H1 (cell line): ENCODE results near the gene DUS1L. TPM values are rescaled to one million over a fixed set of nuclear protein-coding genes. Genes with fewer than 3 reads are reported as not detected.
"Not testable (repeated sequence)": the region's sequence is repeated elsewhere in the genome, so short reads cannot be mapped to it uniquely, and the experiment has no call there.

ENCODE experiments used
- CTCF ChIA-PET: fragments of 300-600 bp; sonication (Branson Sonifier 250); formaldehyde crosslinking; loops from one replicate; lab custom pipeline; 2021; ENCODE audit not compliant: partially characterized antibody; lab: Charles Lee
- POLR2A ChIA-PET: fragments of 300-600 bp; sonication (Branson Sonifier 250); formaldehyde crosslinking; loops from one replicate; lab custom pipeline; 2021; ENCODE audit warnings: inconsistent platforms; ENCODE audit not compliant: partially characterized antibody; lab: Charles Lee
- DNase-seq, 2 experiments: peaks; one replicate each; pipeline versions ENCODE4 v3.0.0 to v3.0.0-alpha.2; 2010 to 2022; ENCODE audit warnings: low spot score in 2 of 2, low read depth in 1 of 2, mixed read lengths in 1 of 2
- FAIRE-seq: peaks from 2 replicates; lab custom pipeline; 2011; peaks lifted over from hg19 to GRCh38; lab: Jason Lieb, UNC
- H2AFZ ChIP-seq: 2 replicates; pipeline ENCODE4 v1.8.1; 2012; ENCODE audit warnings: low read length, inconsistent platforms
- H2AK5ac ChIP-seq: 2 replicates; pipeline ENCODE4 v1.6.1; 2013; ENCODE audit warnings: low read depth, low read length
- H2BK120ac ChIP-seq: replicated peaks from 2 replicates; pipeline ENCODE3; 2013; ENCODE audit warnings: low read depth, low read length, inconsistent platforms
- H2BK12ac ChIP-seq: 2 replicates; pipeline ENCODE4 v1.6.1; 2013; ENCODE audit warnings: low read depth, low read length
- H2BK15ac ChIP-seq: 2 replicates; pipeline ENCODE4 v1.6.1; 2013; ENCODE audit warnings: low read length
- H2BK20ac ChIP-seq: 2 replicates; pipeline ENCODE4 v1.6.1; 2013; ENCODE audit warnings: low read length
- H2BK5ac ChIP-seq: 2 replicates; pipeline ENCODE4 v1.6.1; 2013; ENCODE audit warnings: low read depth, low read length
- H3K14ac ChIP-seq: 2 replicates; pipeline ENCODE4 v1.6.1; 2013; ENCODE audit warnings: inconsistent platforms; ENCODE audit not compliant: insufficient read length
- H3K18ac ChIP-seq: 2 replicates; pipeline ENCODE4 v1.6.1; 2013; ENCODE audit warnings: low read length; ENCODE audit errors: extremely low read depth
- H3K23ac ChIP-seq: 2 replicates; pipeline ENCODE4 v1.6.1; 2013; ENCODE audit warnings: inconsistent platforms; ENCODE audit not compliant: insufficient read length
- H3K23me2 ChIP-seq: 2 replicates; pipeline ENCODE4 v1.6.1; 2013; ENCODE audit warnings: low read depth, low read length
- H3K27ac ChIP-seq: 2 replicates; pipeline ENCODE4 v1.6.1; 2011; ENCODE audit warnings: low read depth, low read length, inconsistent platforms
- H3K27me3 ChIP-seq, 4 experiments: replicated peaks in 1 of 4; 1 replicate in 1 of 4; 2 replicates in 3 of 4; pipeline versions ENCODE4 v1.6.1 to v1.8.1; 2011 to 2013; ENCODE audit warnings: low read length in 3 of 4, mild to moderate bottlenecking in 3 of 4, inconsistent platforms in 2 of 4, mixed read lengths in 2 of 4, moderate library complexity in 1 of 4; ENCODE audit not compliant: control insufficient read depth in 3 of 4, insufficient read depth in 3 of 4; ENCODE audit errors: extremely low read depth in 1 of 4
- H3K36me3 ChIP-seq, 4 experiments: 2 replicates each; pipeline versions ENCODE4 v1.6.1 to v1.8.1; 2011 to 2013; ENCODE audit warnings: mild to moderate bottlenecking in 4 of 4, low read length in 3 of 4, moderate library complexity in 2 of 4, control low read depth in 1 of 4, inconsistent platforms in 1 of 4; ENCODE audit not compliant: insufficient read depth in 4 of 4, control insufficient read depth in 2 of 4
- H3K4ac ChIP-seq: replicated peaks from 2 replicates; pipeline ENCODE3; 2013; ENCODE audit warnings: low read length, low read depth, mixed read lengths, inconsistent platforms; ENCODE audit not compliant: insufficient read length
- H3K4me1 ChIP-seq, 4 experiments: replicated peaks in 1 of 4; 1 replicate in 1 of 4; 2 replicates in 3 of 4; pipeline versions ENCODE4 v1.6.1 to v1.8.1; 2011 to 2013; ENCODE audit warnings: low read length in 3 of 4, inconsistent platforms in 2 of 4, mixed read lengths in 1 of 4; ENCODE audit not compliant: insufficient read depth in 4 of 4, control insufficient read depth in 3 of 4
- H3K4me2 ChIP-seq, 2 experiments: 2 replicates each; pipeline versions ENCODE4 v1.6.1 to v1.8.1; 2011 to 2013; ENCODE audit warnings: low read depth in 2 of 2, low read length in 2 of 2, control low read depth in 1 of 2, inconsistent platforms in 1 of 2, mild to moderate bottlenecking in 1 of 2; ENCODE audit not compliant: insufficient read depth in 1 of 2
- H3K4me3 ChIP-seq, 4 experiments: fragments of 200-600, 300-600 bp in 1 of 4; sonication (generic), shearing (Covaris generic), sonication (Bioruptor Twin) in 1 of 4; 2 replicates each; pipeline versions ENCODE4 v1.5.1 to v1.8.1; 2011 to 2016; ENCODE audit warnings: low read length in 4 of 4, low read depth in 3 of 4, control low read depth in 2 of 4, inconsistent platforms in 2 of 4, mild to moderate bottlenecking in 2 of 4, mixed read lengths in 1 of 4, moderate library complexity in 1 of 4; ENCODE audit not compliant: insufficient read depth in 2 of 4; ENCODE audit errors: extremely low read depth in 1 of 4
- H3K56ac ChIP-seq: replicated peaks from 2 replicates; pipeline ENCODE3; 2013; ENCODE audit warnings: low read depth, mild to moderate bottlenecking, mixed read lengths, low read length, inconsistent platforms; ENCODE audit not compliant: insufficient read length
- H3K79me1 ChIP-seq: 2 replicates; pipeline ENCODE4 v1.6.1; 2013; ENCODE audit warnings: low read depth, low read length, control low read depth
- H3K79me2 ChIP-seq, 2 experiments: 2 replicates each; pipeline versions ENCODE4 v1.6.1 to v1.8.1; 2012 to 2013; ENCODE audit warnings: low read length in 2 of 2, mild to moderate bottlenecking in 2 of 2, inconsistent platforms in 1 of 2; ENCODE audit not compliant: insufficient read depth in 2 of 2, control insufficient read depth in 1 of 2
- H3K9ac ChIP-seq, 4 experiments: replicated peaks in 1 of 4; 1 replicate in 1 of 4; 2 replicates in 3 of 4; pipeline versions ENCODE4 v1.6.1 to v1.8.1; 2011 to 2013; ENCODE audit warnings: low read depth in 3 of 4, low read length in 3 of 4, control low read depth in 2 of 4, mild to moderate bottlenecking in 2 of 4, moderate library complexity in 2 of 4, inconsistent platforms in 1 of 4; ENCODE audit errors: extremely low read depth in 1 of 4
- H3K9me3 ChIP-seq, 2 experiments: 2 replicates each; pipeline versions ENCODE4 v1.6.1 to v1.8.1; 2012 to 2013; ENCODE audit warnings: mild to moderate bottlenecking in 2 of 2, moderate library complexity in 2 of 2, control low read depth in 1 of 2, inconsistent platforms in 1 of 2, low read depth in 1 of 2, low read length in 1 of 2, mixed read lengths in 1 of 2; ENCODE audit not compliant: insufficient read depth in 2 of 2
- H4K20me1 ChIP-seq, 2 experiments: replicated peaks in 1 of 2; 2 replicates each; pipeline versions ENCODE3 to v1.8.1; 2011 to 2013; ENCODE audit warnings: inconsistent platforms in 2 of 2, low read length in 2 of 2, mild to moderate bottlenecking in 1 of 2; ENCODE audit not compliant: insufficient read depth in 2 of 2, control insufficient read depth in 1 of 2
- H4K5ac ChIP-seq: 2 replicates; pipeline ENCODE4 v1.6.1; 2013; ENCODE audit warnings: low read length, low read depth, mixed read lengths, inconsistent platforms; ENCODE audit not compliant: insufficient read length
- H4K8ac ChIP-seq: 2 replicates; pipeline ENCODE4 v1.8.0; 2013; ENCODE audit warnings: mild to moderate bottlenecking, moderate library complexity, low read length, inconsistent platforms; ENCODE audit not compliant: insufficient read depth; ENCODE audit errors: extremely low read depth
- H4K91ac ChIP-seq: replicated peaks from 2 replicates; pipeline ENCODE3; 2013; ENCODE audit warnings: low read length, mixed read lengths, inconsistent platforms; ENCODE audit not compliant: insufficient read length
- ATF2 ChIP-seq: IDR thresholded peaks from 2 replicates; pipeline ENCODE4 v1.6.1; 2012; ENCODE audit warnings: low read length, inconsistent platforms
- CHD1 ChIP-seq: IDR thresholded peaks from 2 replicates; pipeline ENCODE4 v1.6.1; 2012; ENCODE audit warnings: low read depth, low read length, improper control_type of control experiment
- HDAC2 ChIP-seq, 2 experiments: fragments of 300-600 bp in 1 of 2; sonication (generic) in 1 of 2; IDR thresholded peaks; 2 replicates each; pipeline ENCODE4 v1.6.1; 2011 to 2012; ENCODE audit warnings: low read depth in 2 of 2, low read length in 2 of 2, mild to moderate bottlenecking in 2 of 2, moderate library complexity in 2 of 2, borderline replicate concordance in 1 of 2, inconsistent platforms in 1 of 2
- NANOG ChIP-seq: IDR thresholded peaks from 2 replicates; pipeline ENCODE4 v1.6.1; 2011; ENCODE audit warnings: low read length, low read depth, mild to moderate bottlenecking, inconsistent platforms; ENCODE audit not compliant: insufficient read depth, poor library complexity, severe bottlenecking
- POLR2A ChIP-seq, 2 experiments: IDR thresholded peaks; 1 replicate in 1 of 2; 2 replicates in 1 of 2; pipeline ENCODE4 v1.6.1; 2011; ENCODE audit warnings: low read depth in 2 of 2, low read length in 2 of 2, mild to moderate bottlenecking in 2 of 2; ENCODE audit errors: control extremely low read depth in 1 of 2
- SP1 ChIP-seq: IDR thresholded peaks from 2 replicates; pipeline ENCODE4 v1.6.1; 2011; ENCODE audit warnings: low read depth, low read length
- SUZ12 ChIP-seq: fragments of 200-600 bp; sonication (generic); IDR thresholded peaks from 2 replicates; pipeline ENCODE4 v1.6.1; 2012; ENCODE audit warnings: mild to moderate bottlenecking, inconsistent platforms, low read length, moderate library complexity, mixed read lengths
- WGBS, 2 experiments: shearing (Covaris generic) in 1 of 2; methylation state at CpG; one replicate each; pipeline versions ENCODE4 v1.1.6 to v1.1.7; 2013 to 2015; ENCODE audit warnings: low lambda C conversion rate in 2 of 2, mixed read lengths in 2 of 2, inconsistent platforms in 1 of 2, low coverage in 1 of 2, missing lambda C conversion rate in 1 of 2; ENCODE audit not compliant: insufficient replicate concordance in 2 of 2, insufficient coverage in 1 of 2, insufficient read length in 1 of 2; ENCODE audit errors: extremely low coverage in 1 of 2, missing lambda C conversion rate in 1 of 2; 5-methylcytosine and 5-hydroxymethylcytosine counted together
- polyA plus RNA-seq, 7 experiments: library from polyadenylated mRNA; depleted of rRNA in 3 of 7; stranded (reverse) in 5 of 7; unstranded in 2 of 7; fragments of >200 nt in 5 of 7; fragments of 200-250 nt in 2 of 7; gene quantifications; 1 replicate in 5 of 7; 2 replicates in 1 of 7; 4 replicates in 1 of 7; pipeline versions ENCODE4 v1.2.1 to v1.2.3, GENCODE V29; 2011 to 2013; ENCODE audit warnings: missing spikeins in 2 of 7, mixed read lengths in 2 of 7
- total RNA-seq: library from RNA; stranded (reverse); fragmentation: NEBNext Ultra II Directional; extraction: Animal tissue kit (Norgen Biotek cat#: 25700); gene quantifications from 2 replicates; pipeline ENCODE4 v1.2.1, GENCODE V29; 2021

DUS1L gene
- total and polyA plus RNA-seq, 2 of the 8 experiments (the other 6 are each of a cell fraction or from before 2014, with no cell fraction given) = 34.5 to 69.1 TPM

GRCh38 chr17:82039695-82040299, 25.8 kb downstream of the DUS1L start (continued):
- TF ChIP-seq HDAC2 (IDR thresholded peaks at IDR 0.05; ENCODE audit: borderline replicate concordance in 1 of 2, low read depth in 2 of 2, low read length in 2 of 2) = no peak
- no peak for TF ChIP-seq POLR2A (IDR thresholded peaks at IDR 0.05; ENCODE audit: control extremely low read depth in 1 of 2, low read depth in 2 of 2, low read length in 2 of 2)
- no peak for TF ChIP-seq SP1
- no peak for TF ChIP-seq ATF2
- no peak for TF ChIP-seq CHD1
- TF ChIP-seq NANOG = no peak
- TF ChIP-seq SUZ12 = no peak

GRCh38 chr17:82038796-82039409, 26.7 kb downstream of the DUS1L start:
- H3K18ac ChIP-seq, H3K9me3 ChIP-seq, H3K36me3 ChIP-seq, H3K27me3 ChIP-seq, H2AK5ac ChIP-seq, H3K23ac ChIP-seq, H3K56ac ChIP-seq, H3K79me2 ChIP-seq, DNase-seq, H3K4ac ChIP-seq, H4K91ac ChIP-seq, H4K20me1 ChIP-seq, H3K14ac ChIP-seq, H4K5ac ChIP-seq, H2AFZ ChIP-seq, H4K8ac ChIP-seq, H3K23me2 ChIP-seq, POLR2A ChIA-PET, H3K4me3 ChIP-seq, H2BK12ac ChIP-seq, FAIRE-seq, H2BK120ac ChIP-seq, H3K79me1 ChIP-seq, H2BK15ac ChIP-seq, H2BK20ac ChIP-seq, H2BK5ac ChIP-seq, H3K27ac ChIP-seq, H3K9ac ChIP-seq, H3K4me2 ChIP-seq: not testable (repeated sequence)
- peaks cover 3 to 20% (median 8%) of the 10 kb centered on the region in 4 experiments; a peak in 6 of 7 replicates for H3K4me1 ChIP-seq
- CTCF ChIA-PET = interaction anchor here (0.7 to 4.1 kb wide), 5 partner anchors 9 to 115 kb away, joined by 3 to 21 read pairs (median 5); no protein-coding TSS in a partner anchor
- WGBS, 2 experiments = 94% methylated on average over 16 of the region's 16 CpGs; no CpG with 5 or more reads in 1 of the 2 experiments
